HepG2 (cell line): ENCODE measurements around the gene SDK1. TPM values are rescaled to one million over a fixed set of nuclear protein-coding genes. Genes with fewer than 3 reads are reported as not detected.

Experiments
- ATAC-seq: fragments of 200-7000 bp; cut with Tn5 transposase; 3 replicates; pipeline ENCODE4 v1.9.1; 2020; ENCODE audit warnings: mild to moderate bottlenecking, moderate library complexity
- BruUV-seq: library from RNA; stranded (reverse); fragments of 400-500 nt; replicated peaks from 2 replicates; lab custom pipeline; 2021; lab: Mats Ljungman, UMichigan
- CTCF ChIA-PET: fragments of 300-600 bp; formaldehyde crosslinking; extraction: SDS; loops from one replicate; lab custom pipeline; 2021; ENCODE audit warnings: low total read pairs, inconsistent platforms, low intra/inter-chr PET ratio; lab: Yijun Ruan, JAX
- POLR2A ChIA-PET: fragments of 350-600 bp; sonication (Branson Sonifier 250); formaldehyde crosslinking; loops from one replicate; lab custom pipeline; 2020; ENCODE audit warnings: antibody characterized with exemption, inconsistent platforms; lab: Yijun Ruan, JAX
- DNase-seq: peaks from one replicate; pipeline ENCODE4 v3.0.0-alpha.2; 2015; ENCODE audit warnings: low spot score
- FAIRE-seq: peaks from 3 replicates; lab custom pipeline; 2011; peaks lifted over from hg19 to GRCh38; lab: Jason Lieb, UNC
- H2AFZ ChIP-seq: one replicate; pipeline ENCODE4 v1.6.1; 2011; ENCODE audit warnings: low read length, inconsistent platforms
- H3K27ac ChIP-seq: fragments of 300-600 bp; 3 replicates; pipeline ENCODE4 v1.8.0; 2011; ENCODE audit warnings: mixed run types, mild to moderate bottlenecking, mixed read lengths, low read length, inconsistent platforms; ENCODE audit not compliant: insufficient read depth; ENCODE audit errors: extremely low read length
- H3K27me3 ChIP-seq, 2 experiments: fragments of 200-600 bp in 1 of 2; 2 replicates in 1 of 2; 3 replicates in 1 of 2; pipeline versions ENCODE4 v1.6.0 to v1.8.0; 2011; ENCODE audit warnings: low read length in 2 of 2, mild to moderate bottlenecking in 2 of 2, moderate library complexity in 2 of 2, inconsistent platforms in 1 of 2; ENCODE audit not compliant: insufficient read depth in 2 of 2, control insufficient read depth in 1 of 2
- H3K36me3 ChIP-seq, 2 experiments: fragments of 200-600 bp in 1 of 2; replicated peaks in 1 of 2; 2 replicates in 1 of 2; 3 replicates in 1 of 2; pipeline versions ENCODE4 v1.5.1 to v1.8.0; 2011; ENCODE audit warnings: low read length in 2 of 2, inconsistent platforms in 1 of 2; ENCODE audit not compliant: insufficient read depth in 2 of 2, control insufficient read depth in 1 of 2
- H3K4me1 ChIP-seq: 2 replicates; pipeline ENCODE4 v1.5.1; 2012; ENCODE audit warnings: low read length, inconsistent platforms; ENCODE audit not compliant: insufficient read depth
- H3K4me2 ChIP-seq: 2 replicates; pipeline ENCODE4 v1.6.0; 2011; ENCODE audit warnings: low read depth, low read length, inconsistent platforms
- H3K4me3 ChIP-seq, 3 experiments: fragments of 200-600 bp in 1 of 3; sonication (generic), shearing (Covaris generic) in 1 of 3; replicated peaks in 1 of 3; 2 replicates each; pipeline ENCODE4 v1.5.1; 2011 to 2016; ENCODE audit warnings: low read length in 3 of 3, inconsistent platforms in 2 of 3, low read depth in 2 of 3, mild to moderate bottlenecking in 2 of 3, control low read depth in 1 of 3, mixed read lengths in 1 of 3; ENCODE audit not compliant: insufficient read depth in 1 of 3
- H3K79me2 ChIP-seq: one replicate; pipeline ENCODE4 v1.6.1; 2011; ENCODE audit warnings: low read length, inconsistent platforms; ENCODE audit not compliant: insufficient read depth
- H3K9ac ChIP-seq: 2 replicates; pipeline ENCODE4 v1.6.0; 2011; ENCODE audit warnings: mild to moderate bottlenecking, low read depth, low read length, inconsistent platforms; ENCODE audit not compliant: insufficient read depth
- H3K9me3 ChIP-seq: 2 replicates; pipeline ENCODE4 v1.5.1; 2012; ENCODE audit warnings: mild to moderate bottlenecking, low read length
- H4K20me1 ChIP-seq: 2 replicates; pipeline ENCODE4 v1.6.0; 2011; ENCODE audit warnings: inconsistent platforms, mild to moderate bottlenecking, low read length, moderate library complexity; ENCODE audit not compliant: insufficient read depth
- CTCF ChIP-seq: sonication (generic); formaldehyde crosslinking; IDR thresholded peaks from 2 replicates; pipeline ENCODE4 v1.5.0; 2020; ENCODE audit warnings: mild to moderate bottlenecking, missing genetic modification reagents, moderate library complexity
- KAT7 ChIP-seq: IDR thresholded peaks from 2 replicates; pipeline ENCODE4 v1.6.1; 2018; ENCODE audit warnings: borderline replicate concordance, missing compliant biosample characterization
- NFATC3 ChIP-seq: sonication (generic); formaldehyde crosslinking; IDR thresholded peaks from 2 replicates; pipeline ENCODE4 v1.5.1; 2020; ENCODE audit warnings: mild to moderate bottlenecking, missing genetic modification reagents
- NFYC ChIP-seq: IDR thresholded peaks from 2 replicates; pipeline ENCODE4 v1.6.1; 2016; ENCODE audit warnings: missing genetic modification reagents, missing compliant biosample characterization
- ZBTB7B ChIP-seq: sonication (generic); formaldehyde crosslinking; IDR thresholded peaks from 2 replicates; pipeline ENCODE4 v1.4.0; 2020; ENCODE audit warnings: missing genetic modification reagents
- ZC3H13 ChIP-seq: sonication (generic); formaldehyde crosslinking; IDR thresholded peaks from 2 replicates; pipeline ENCODE4 v1.8.1; 2023; ENCODE audit warnings: mild to moderate bottlenecking, missing genetic modification reagents, moderate library complexity
- ZFP62 ChIP-seq: sonication (generic); formaldehyde crosslinking; IDR thresholded peaks from 2 replicates; pipeline ENCODE4 v1.4.0; 2020; ENCODE audit warnings: missing genetic modification reagents
- ZNF224 ChIP-seq: sonication (generic); formaldehyde crosslinking; IDR thresholded peaks from 2 replicates; pipeline ENCODE4 v1.5.0; 2020; ENCODE audit warnings: mild to moderate bottlenecking, missing genetic modification reagents
- WGBS: methylation state at CpG from one replicate; pipeline ENCODE4 v1.1.6; 2017; ENCODE audit warnings: low lambda C conversion rate; 5-methylcytosine and 5-hydroxymethylcytosine counted together
- in situ Hi-C: cut with HindIII; loops from 2 replicates; pipeline ENCODE4 v1.10.0; 2017; ENCODE audit warnings: low pct_unique_long_range_greater_than_20kb; ENCODE audit not compliant: extremely low pct_ligation_motif_present
- intact Hi-C: fragments of 100-400 bp; cut with micrococcal nuclease; formaldehyde crosslinking; loops from one replicate; pipeline ENCODE4 v1.10.0; 2022; ENCODE audit not compliant: unreplicated experiment
- polyA plus RNA-seq, 8 experiments: library from polyadenylated mRNA; depleted of rRNA in 3 of 8; stranded (reverse) in 7 of 8; unstranded in 1 of 8; fragments of >200 nt; fragmentation: Illumina TruSeq in 4 of 8; extraction: Trizol in 4 of 8; gene quantifications; 2 replicates each; pipeline versions ENCODE4 v1.2.1 to v1.2.3, GENCODE V29; 2011 to 2016; ENCODE audit warnings: low read depth in 4 of 8, missing spikeins in 1 of 8, mixed read lengths in 1 of 8; ENCODE audit not compliant: insufficient read depth in 1 of 8
- total RNA-seq, 5 experiments: library from RNA; depleted of rRNA; stranded (reverse); fragments of >200 nt; fragmentation: Illumina TruSeq; extraction: Trizol; gene quantifications; 2 replicates each; pipeline ENCODE4 v1.2.3, GENCODE V29; 2016; ENCODE audit warnings: low read depth in 1 of 5
- TF ChIP-seq, protein P1 (sequence below): sonication (generic); formaldehyde crosslinking; IDR thresholded peaks from 2 replicates; pipeline ENCODE4 v1.5.0; 2020; ENCODE audit warnings: mild to moderate bottlenecking, missing genetic modification reagents
- TF ChIP-seq, protein P2 (sequence below): IDR thresholded peaks from 2 replicates; pipeline ENCODE4 v1.6.1; 2012; ENCODE audit warnings: low read length, improper control_type of control experiment

Gene SDK1
- total and polyA plus RNA-seq, 2 of the 13 experiments (the other 11 are each of a cell fraction or from before 2014, with no cell fraction given) = 0.35 to 2.4 TPM

GRCh38 chr7:3918576-3918975 lies 617.5 kb downstream of the SDK1 start:
- H3K4me2 ChIP-seq = no peak overlapping the region
- no peak overlapping the region for H2AFZ ChIP-seq
- H3K4me1 ChIP-seq = peaks cover 53% of the 10 kb centered on the region
- POLR2A ChIA-PET = no interaction called here
- no peak overlapping the region for H3K9ac ChIP-seq
- no peaks in the 10 kb centered on the region for H3K27me3 ChIP-seq
- no peak for ATAC-seq
- intact Hi-C loops (no loop called here), in situ Hi-C loops (no loop called here)
- CTCF ChIA-PET = no interaction called here
- H3K9me3 ChIP-seq = no peaks in the 10 kb centered on the region
- no peak overlapping the region for H3K4me3 ChIP-seq
- no peaks in the 10 kb centered on the region for H3K36me3 ChIP-seq
- 87% methylated on average over 8 of the region's 8 CpGs for WGBS
- no peaks in the 10 kb centered on the region for H3K79me2 ChIP-seq
- no peak for TF ChIP-seq KAT7
- FAIRE-seq = no peak
- DNase-seq = no peak
- H3K27ac ChIP-seq = no peak overlapping the region
- BruUV-seq = no TSS peak
- no peaks in the 10 kb centered on the region for H4K20me1 ChIP-seq

DNA sequence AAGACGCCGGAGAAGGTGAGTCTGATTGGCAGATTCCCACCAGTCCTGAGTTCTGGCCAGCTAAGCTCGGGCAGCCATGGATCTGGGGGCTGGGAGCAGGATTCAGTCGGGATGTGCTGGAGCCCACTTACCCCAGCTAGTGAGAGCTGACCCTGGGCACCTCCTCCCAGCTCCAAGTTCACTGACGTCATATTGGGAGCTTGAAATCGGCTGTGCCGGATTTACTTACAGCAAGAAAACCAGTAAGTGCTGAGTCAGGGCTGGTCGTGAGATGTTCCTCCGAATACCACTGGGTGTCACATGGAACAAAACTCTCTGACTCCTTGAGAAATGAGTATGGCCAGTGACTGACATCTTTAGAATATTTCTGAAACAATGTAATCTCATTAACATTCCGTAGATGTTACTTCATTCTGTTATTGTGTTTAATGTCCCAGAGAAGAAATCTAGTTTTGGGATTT lies 621.2 kb downstream of the SDK1 start:
- peak; percentile 44 for FAIRE-seq
- Histone ChIP-seq H3K4me1 (peaks cover 16% of the 10 kb centered on the region), H3K36me3 (no peaks in the 10 kb centered on the region), H4K20me1 (no peaks in the 10 kb centered on the region), H3K9me3 (no peaks in the 10 kb centered on the region), H3K27me3 (no peaks in the 10 kb centered on the region), H3K4me3 (no peak overlapping the region), H3K4me2 (no peak overlapping the region), H2AFZ (no peak overlapping the region), H3K79me2 (no peaks in the 10 kb centered on the region), H3K9ac (no peak overlapping the region), H3K27ac (no peak overlapping the region)
- POLR2A ChIA-PET = no interaction called here
- 78% methylated on average over 8 of the region's 10 CpGs for WGBS
- DNase-seq = peak; percentile 57
- intact Hi-C loops = no loop called here
- in situ Hi-C loops = no loop called here
- CTCF ChIA-PET = no interaction called here
- BruUV-seq = no TSS peak
- peak; percentile 82 for ATAC-seq
- TF ChIP-seq ZC3H13 (CRISPR knock-in tag) (no peak), ZNF224 (no peak), ZFP62 (CRISPR knock-in tag) (no peak), NFATC3 (CRISPR knock-in tag) (no peak), CTCF (CRISPR knock-in tag) (peak; percentile 52), NFYC (CRISPR knock-in tag) (no peak), ZBTB7B (CRISPR knock-in tag) (no peak)
- TF ChIP-seq, protein P1, sequence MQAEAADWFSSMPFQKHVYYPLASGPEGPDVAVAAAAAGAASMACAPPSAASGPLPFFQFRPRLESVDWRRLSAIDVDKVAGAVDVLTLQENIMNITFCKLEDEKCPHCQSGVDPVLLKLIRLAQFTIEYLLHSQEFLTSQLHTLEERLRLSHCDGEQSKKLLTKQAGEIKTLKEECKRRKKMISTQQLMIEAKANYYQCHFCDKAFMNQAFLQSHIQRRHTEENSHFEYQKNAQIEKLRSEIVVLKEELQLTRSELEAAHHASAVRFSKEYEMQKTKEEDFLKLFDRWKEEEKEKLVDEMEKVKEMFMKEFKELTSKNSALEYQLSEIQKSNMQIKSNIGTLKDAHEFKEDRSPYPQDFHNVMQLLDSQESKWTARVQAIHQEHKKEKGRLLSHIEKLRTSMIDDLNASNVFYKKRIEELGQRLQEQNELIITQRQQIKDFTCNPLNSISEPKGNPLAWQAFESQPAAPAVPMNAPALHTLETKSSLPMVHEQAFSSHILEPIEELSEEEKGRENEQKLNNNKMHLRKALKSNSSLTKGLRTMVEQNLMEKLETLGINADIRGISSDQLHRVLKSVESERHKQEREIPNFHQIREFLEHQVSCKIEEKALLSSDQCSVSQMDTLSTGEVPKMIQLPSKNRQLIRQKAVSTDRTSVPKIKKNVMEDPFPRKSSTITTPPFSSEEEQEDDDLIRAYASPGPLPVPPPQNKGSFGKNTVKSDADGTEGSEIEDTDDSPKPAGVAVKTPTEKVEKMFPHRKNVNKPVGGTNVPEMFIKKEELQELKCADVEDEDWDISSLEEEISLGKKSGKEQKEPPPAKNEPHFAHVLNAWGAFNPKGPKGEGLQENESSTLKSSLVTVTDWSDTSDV (CRISPR knock-in tag) = no peak
- TF ChIP-seq, protein P2, sequence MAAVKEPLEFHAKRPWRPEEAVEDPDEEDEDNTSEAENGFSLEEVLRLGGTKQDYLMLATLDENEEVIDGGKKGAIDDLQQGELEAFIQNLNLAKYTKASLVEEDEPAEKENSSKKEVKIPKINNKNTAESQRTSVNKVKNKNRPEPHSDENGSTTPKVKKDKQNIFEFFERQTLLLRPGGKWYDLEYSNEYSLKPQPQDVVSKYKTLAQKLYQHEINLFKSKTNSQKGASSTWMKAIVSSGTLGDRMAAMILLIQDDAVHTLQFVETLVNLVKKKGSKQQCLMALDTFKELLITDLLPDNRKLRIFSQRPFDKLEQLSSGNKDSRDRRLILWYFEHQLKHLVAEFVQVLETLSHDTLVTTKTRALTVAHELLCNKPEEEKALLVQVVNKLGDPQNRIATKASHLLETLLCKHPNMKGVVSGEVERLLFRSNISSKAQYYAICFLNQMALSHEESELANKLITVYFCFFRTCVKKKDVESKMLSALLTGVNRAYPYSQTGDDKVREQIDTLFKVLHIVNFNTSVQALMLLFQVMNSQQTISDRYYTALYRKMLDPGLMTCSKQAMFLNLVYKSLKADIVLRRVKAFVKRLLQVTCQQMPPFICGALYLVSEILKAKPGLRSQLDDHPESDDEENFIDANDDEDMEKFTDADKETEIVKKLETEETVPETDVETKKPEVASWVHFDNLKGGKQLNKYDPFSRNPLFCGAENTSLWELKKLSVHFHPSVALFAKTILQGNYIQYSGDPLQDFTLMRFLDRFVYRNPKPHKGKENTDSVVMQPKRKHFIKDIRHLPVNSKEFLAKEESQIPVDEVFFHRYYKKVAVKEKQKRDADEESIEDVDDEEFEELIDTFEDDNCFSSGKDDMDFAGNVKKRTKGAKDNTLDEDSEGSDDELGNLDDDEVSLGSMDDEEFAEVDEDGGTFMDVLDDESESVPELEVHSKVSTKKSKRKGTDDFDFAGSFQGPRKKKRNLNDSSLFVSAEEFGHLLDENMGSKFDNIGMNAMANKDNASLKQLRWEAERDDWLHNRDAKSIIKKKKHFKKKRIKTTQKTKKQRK = no peak
